HG02870 (cell line): ENCODE measurements around the gene TMEM121.

Source experiments
- ATAC-seq: cut with Tn5 transposase; IDR thresholded peaks from one replicate; pipeline ENCODE4 v1.9.1; 2021; ENCODE audit warnings: mild to moderate bottlenecking, moderate library complexity; ENCODE audit not compliant: unreplicated experiment

The TMEM121 gene

DNA sequence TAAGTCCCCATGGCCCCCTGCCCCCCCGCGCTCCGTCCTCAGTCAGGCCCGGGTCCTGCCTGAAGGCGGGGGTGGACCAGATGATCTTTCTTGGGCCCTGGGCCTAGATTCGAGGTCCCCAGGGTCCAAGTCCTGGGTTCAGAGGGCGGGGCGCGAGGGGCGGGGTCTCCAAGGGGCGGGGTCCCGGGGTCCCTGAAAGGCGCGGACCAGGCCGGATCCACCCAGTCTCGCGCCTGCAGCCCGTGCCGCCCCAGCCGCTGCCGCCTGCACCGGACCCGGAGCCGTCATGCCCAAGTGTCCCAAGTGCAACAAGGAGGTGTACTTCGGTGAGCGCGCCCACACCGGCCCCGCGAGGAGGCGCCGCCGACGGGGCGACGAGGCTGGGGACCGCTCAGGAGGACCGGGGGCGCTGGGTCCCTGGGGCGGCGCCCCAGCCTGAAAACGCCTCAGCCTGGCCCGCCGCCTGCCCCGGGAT, 39.4 kb upstream of the TMEM121 start:
- ATAC-seq = no peak

DNA sequence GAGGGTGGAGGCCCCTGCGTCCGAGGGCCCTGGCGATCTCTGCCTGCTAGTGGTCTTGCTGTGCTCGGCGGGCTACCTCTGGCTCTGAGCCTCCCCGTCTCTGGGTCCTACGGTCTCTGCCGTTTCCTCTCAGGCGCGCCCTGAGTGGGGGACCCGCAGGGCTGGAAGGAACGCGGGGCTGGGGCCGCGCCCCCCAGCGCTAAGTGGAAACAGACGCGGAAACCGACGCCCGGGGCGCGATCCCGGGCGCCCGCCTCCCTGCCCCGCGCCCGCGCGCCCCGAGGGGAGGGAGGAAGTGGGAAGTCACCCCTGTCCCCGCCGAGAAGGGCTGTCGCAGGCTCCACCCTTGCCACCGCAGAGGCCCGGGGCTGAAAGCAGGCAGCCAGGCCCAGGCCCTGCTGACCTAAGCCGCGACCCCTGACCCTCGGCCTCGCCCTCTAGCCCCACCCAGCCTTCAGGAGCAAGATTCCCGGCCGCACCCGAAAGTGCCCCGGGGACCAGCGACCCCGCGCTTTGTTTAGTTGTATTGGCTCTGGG, 38.9 kb upstream of the TMEM121 start:
- no peak for ATAC-seq

DNA sequence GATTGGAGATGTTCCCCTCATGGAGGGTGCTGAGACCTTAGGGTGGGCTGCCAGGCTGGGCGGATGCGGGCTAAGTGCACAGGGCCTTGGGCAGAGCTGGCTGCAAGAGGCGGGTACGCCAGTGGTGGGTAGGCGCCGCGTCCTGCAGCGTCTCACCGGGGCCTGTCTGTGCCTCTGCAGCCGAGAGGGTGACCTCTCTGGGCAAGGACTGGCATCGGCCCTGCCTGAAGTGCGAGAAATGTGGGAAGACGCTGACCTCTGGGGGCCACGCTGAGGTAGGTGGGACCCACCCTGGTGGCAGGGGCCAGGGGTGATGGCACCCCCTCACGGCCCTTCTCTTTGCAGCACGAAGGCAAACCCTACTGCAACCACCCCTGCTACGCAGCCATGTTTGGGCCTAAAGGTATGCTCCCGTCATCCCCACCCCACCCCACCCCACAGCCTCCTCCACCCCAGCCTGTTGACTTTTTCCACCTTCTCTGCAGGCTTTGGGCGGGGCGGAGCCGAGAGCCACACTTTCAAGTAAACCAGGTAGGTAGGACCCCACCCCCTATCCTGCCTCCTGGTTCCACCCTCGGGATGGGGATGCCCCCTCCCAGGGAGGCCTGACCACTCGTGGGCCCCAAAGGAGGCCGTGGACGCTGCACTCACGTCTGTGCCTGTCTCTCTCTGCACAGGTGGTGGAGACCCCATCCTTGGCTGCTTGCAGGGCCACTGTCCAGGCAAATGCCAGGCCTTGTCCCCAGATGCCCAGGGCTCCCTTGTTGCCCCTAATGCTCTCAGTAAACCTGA, 38.2 kb upstream of the TMEM121 start:
- ATAC-seq = no peak

DNA sequence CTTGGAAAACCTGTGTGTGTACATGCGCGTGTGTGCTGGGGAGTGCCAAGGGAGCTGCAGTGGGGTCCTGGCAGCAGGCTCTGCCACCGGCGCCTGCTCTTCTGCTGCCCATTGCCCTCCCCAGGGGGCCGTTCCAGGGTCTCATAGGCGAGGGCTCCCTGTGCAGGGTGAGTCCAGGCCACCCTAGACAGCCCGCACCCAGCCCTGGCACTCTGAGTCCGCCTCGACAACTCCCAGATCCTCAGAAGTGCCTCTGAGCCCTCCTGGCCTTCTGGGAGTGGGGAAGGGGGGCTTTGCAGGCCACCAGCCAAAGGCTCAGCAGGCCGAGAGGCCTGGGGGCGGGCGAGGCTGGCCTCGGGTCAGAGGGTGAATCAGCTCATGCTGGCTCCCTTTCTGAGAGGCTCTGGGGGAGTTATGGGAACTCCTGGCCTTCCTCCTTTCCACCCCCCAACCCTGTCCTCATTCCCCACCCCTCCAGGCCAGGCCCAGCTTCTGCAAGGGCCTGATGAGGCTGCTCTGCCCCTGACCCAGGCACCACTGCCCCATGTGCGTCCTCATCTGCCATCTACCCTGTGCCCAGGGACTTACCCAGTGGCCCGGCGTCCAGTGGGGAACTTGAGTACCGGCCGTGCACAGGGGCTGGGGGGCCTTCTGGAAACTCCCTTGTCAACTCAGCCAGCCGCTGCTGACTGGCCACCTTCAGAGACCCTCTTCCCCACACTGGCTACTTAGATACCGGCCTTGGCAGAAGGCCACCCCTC, 37.4 kb upstream of the TMEM121 start:
- no peak for ATAC-seq

DNA sequence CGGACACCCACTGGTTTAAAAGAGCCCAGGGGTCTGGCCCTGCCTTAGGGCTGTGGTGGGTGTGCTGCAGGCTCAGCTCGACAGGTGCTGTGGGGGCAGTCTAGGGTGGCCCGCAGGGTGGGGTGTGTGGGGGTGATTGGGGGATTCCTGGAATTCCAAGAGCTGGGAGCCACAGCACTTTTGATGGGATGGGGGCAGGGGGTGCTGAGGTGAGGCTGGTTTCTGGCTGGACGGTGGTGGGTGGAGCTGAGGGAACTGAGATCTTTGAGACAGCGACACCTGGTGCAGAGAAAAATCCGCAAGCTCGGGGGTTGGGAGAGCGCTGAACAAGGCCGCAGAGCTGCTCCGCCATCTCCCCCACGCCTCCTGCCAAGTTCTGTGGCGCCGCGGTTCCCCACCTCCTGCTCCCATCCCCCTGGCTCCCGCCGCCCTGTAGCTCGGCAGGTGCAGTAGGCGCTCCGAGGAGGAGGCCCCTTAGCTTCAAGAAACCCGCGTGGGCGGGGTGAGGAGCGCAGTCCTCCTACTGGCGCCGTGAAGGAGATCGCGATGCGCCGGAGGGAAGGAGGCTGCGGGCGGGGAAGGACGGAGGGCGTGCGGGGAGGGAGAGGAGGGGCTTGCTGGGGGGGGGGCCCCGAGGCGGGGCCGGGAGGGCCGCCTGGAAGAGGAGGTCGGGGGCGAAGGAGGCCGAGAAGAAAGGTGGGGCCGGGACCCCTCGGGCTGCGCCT, 36.7 kb upstream of the TMEM121 start:
- ATAC-seq = no peak

DNA sequence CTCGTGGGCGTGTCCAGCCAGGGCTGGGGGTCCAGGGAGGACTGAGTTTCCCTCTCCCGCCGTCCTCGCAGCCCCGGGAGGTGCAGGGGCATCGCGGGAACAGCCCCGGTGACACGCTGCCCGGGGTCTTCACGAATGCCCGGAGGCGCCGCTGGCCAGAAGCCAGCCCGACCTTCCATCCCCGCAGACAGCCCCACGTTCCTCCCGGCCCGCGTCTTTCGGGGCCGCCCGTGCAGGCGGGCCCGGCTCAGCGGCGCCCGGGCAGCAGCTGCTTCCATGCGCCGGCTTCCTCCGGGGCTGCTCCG, 36.2 kb upstream of the TMEM121 start:
- ATAC-seq = no peak

DNA sequence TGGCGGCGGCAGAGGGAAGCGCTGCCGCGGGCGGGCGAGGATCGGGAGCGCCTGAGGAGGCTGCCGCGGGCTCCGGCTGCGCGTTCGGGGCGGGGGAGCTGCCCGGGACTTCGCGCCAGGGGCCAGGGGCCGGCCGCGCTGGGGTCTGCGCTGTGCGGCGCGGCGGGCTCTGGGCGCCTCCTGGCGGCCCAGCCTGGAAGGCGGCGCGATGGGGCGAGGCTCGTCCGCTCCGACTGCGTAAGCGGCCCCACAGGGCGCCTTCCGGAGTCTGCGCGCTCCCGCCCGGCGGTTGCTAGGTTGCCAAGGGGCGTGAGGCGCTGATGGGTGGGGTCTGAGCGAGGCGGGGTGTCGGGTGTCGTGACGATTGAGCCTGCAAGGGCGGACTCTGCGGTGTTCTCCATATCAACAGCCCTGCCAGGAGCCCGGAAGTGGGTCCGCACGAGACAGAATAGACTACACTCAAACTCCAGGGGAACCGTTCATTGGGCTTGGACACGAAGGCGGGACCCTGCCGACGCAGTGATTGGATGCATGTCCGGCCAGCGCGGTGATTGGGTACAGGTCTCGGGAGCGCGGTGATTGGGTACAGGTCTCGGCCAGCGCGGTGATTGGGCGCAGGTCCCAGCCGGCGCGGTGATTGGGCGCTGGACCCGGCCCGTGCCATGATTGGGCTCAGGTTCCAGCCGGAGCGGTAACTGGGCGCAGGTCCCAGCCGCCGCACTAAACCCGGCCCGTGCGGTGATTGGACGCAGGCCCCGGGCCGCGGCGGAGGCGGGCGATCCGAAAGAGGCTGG, 35.6 kb upstream of the TMEM121 start, which contains the start of gene TEDC1:
TEDC1 (plus strand) TSS at position 675 of the 794 bp plus-strand sequence. CDS start 130 bp downstream, outside the sequence.
- ATAC-seq = peak; percentile 74

DNA sequence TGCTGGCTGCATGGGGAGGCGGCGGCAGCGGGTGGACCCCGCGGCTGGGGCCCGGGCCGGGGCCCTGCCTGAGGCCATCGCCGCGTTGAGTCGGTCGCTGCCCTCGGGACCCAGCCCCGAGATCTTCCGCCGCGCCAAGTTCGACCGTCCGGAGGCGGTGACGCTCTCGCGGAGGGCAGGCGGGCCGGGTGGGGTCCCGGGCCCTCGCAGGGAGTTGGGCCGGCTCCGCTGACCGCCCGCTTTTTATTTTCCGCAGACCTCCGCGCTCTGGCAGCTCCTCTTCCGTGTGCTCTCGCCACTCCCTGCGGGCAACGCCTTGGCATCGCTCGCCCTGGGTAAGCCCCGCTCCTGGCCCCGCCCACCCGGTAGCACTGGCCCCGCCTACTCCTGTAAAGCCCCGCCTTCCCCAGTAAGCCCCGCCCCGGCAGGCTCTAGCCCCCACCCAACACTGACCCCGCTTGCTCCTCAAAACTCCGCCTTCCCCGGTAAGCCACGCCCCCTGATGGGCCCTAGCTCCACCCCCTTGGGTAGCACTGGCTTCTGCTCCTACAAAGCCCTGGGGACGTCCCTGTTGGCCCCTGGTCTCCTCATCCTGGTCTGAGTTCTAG, 34.9 kb upstream of the TMEM121 start:
- no peak for ATAC-seq

DNA sequence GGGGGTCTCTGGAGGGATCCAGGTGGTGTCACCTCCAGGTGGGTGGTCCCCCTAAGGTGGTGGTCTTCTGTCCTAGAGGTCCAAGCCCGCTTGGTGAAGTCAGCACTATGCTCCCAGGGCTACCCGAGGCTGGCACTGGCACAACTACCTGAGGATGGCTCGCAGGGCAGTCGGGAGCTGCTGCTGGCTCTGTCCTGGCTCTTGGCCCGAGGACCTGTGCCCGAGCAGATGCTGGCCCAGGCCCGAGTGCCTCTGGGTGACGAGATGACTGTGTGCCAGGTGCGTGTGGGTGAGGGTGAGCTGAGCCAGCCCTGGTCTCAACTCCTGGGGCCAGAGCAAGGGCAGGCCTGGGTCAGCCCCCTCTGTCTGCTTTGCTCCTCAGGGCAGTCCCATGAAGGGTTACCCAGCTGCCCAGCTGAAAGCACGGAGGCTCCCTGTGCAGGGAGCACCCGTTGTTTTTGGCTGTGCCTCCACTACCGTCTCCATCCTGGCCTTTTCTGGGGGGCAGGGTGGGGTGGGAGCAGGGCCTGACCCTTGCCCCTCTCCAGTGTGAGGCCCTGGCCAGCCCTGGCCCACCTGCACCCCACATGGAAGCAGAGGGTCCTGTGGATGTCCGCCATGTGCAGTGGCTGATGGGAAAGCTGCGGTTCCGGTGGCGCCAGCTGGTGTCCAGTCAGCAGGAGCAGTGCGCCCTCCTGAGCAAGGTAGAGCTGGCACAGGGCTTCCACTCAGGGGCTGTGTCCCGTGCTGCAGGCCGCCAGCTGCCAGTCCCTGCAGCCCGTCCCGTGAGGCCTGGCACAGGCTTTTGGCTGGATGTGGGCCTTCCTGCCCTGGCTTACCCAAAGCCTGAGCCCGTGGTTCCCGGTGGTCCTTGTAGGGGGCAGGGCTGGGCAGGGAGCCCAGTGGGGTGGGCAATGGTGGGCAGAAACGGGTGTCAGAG, 34.1 kb upstream of the TMEM121 start:
- ATAC-seq = no peak

DNA sequence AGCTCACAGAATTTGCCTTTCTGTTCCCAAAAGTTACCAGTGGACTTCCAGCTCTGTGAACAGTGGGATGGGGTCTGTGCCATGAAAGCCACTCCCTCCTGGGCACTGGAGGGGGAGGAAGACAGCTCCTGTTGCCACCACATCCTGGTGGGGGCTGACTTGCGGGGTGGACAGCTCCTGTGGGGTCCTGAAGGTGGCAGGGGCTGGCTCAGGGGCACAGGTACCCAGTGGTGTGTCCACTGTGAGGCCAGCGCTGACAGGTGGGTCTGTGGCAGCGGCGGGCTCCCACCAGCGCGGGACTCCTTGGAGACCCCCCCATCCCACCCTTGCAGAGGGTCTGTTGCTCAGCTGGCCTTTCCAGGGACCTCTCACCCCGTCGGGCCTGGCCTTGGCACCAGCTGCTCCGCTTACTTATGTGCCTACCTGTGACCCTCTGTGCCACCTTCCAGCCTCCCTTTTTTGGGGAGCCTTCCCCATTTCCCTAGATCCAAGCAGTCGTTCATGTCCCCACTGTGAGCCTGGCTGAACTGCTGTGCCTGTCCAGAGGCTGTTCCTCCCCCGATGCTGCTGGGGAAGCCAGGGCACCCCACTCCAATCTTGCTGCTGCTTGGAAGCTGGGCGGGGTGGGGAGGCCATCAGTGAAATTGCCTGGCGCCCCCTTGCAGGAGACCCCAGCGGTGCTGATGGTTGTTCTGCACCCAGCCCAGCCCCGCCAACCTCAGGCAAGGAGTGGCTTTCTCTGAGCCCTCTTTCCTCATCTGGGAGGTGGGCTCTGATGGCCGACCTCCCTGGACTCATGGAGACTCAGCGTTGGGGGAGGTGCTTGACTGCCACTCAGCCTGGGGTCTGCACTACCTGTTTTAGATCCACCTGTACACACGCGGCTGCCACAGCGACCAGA, 33.2 kb upstream of the TMEM121 start:
- ATAC-seq = no peak

DNA sequence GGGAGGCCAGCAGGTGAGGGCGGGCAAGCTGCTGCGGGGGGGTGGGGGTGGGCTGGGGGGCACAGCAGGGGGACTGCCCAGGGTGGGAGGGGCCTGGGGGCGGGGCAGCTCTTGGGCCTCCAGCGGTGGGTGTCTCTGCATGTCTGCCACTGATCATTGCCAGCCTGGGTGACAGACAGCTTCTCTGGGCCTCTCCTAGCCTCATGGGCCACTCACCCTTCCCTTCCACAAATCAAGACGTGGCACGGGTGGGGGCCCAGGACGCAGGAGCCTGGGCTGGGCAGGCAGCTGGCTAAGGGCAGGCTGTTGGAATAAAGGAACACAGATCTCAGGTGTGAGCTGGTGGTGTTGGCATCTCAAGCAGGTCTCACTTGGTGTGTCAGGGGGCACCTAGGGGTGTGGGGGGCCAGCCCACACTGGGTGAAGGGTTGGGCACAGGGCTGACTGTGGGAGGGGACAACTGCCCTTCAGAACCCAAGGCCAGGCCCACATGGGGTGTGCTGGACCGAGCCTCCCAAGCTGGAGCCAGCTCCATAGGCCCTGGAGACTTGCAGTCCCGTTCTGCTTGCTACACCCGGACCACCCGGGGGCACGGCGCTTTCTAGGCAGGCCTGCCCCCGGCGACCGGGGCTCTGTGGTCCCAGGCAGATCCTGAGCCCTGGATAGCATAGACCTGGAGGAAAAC, 32.3 kb upstream of the TMEM121 start:
- ATAC-seq = no peak

DNA sequence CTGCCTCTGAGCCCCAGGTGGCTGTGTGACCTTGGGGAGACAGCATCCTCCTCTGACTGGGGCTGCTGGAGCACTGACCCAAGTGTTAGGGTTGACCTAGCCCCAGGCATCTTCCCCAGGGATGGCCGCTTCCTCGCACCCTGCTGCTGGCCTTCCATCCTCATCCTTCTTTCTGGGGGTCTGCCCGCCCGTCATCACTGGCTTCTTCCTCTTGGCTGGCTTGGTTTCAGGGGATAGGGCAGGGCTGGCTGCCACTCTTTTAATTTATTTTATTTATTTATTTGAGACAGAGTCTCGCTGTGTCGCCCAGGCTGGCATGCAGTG, 31.8 kb upstream of the TMEM121 start:
- no peak for ATAC-seq

DNA sequence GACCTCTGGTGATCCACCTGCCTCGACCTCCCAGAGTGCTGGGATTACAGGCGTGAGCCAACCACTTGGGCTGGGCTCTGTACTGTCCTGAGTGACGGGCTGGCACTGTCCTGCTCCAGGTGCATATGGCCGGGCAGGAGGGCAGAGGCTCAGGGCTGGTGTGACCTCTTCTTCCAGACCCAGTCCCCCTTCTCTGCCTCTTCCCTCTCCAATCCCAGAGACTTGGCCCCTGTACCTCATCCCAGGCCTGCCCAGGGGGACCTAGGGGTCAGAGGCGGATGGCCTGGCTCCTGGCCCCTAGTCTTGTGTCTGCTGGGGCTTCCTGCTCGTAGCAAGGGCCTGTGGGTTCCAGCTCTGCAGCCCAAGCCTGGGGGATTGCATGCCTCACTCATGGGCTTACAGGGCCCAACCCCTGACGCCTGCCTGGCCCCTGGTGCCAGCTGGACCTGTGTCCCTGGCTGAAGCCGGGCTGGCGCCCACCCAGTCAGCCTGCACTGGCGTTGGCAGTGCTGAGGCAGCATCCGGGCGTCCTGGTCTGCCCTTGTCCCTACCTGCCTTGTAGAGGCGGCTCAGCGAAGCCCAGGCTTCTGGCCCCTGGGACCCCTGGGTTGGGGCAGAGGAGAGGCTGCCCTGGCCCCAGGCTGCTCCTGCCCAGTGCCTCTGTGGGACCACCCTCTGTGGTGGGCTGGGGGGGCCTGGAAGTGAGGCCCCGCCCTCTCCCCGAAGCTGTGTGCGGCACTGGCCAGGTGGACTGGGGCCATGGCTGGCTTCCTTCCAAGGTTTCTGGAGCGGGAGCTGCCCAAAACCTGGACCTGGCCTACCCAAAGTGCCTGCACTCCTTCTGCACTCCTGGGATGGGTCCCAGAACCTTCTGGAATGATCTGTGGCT, 31.0 kb upstream of the TMEM121 start:
- ATAC-seq = no peak

DNA sequence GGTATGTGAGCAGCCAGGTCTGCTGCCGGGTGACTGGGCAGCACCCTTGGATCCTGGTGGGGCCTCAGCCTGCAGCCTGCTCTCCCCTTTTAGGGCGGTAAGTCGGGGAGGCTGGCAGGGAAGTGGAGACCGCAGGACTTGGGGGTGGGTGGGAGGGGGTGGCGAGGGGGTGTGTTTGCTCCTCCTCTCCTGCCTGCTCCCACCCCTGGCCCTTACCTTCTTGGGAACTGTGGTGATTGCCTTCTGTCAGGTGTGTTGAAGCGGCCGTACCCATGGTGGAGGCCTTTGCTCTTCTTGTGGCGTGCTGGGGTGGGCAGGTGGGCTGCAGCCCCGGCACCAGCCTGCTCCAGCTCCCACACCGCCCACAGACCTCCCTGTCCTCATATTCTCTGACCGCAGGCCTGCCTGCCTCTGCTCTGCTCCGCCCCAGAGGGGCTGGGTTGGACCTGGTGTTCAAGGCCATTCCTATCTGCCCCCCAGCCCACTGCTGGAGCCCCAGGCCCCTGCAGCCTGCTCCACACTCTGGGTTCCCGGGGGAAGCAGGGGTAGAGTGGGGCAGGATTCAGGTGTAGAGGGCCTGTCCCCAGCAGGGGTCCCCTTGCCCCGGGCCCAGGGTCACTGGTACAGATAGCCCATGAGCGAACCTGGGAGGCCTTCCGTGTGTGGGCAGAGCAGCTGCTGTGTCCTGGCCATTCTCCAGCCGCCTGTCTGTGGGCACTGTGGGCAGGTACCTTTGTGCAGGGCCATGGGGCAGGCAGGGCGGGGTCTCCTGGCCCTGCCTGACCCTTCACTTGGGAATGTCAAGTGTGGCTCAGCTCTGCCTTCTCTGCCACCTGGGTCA, 30.2 kb upstream of the TMEM121 start:
- ATAC-seq = no peak

DNA sequence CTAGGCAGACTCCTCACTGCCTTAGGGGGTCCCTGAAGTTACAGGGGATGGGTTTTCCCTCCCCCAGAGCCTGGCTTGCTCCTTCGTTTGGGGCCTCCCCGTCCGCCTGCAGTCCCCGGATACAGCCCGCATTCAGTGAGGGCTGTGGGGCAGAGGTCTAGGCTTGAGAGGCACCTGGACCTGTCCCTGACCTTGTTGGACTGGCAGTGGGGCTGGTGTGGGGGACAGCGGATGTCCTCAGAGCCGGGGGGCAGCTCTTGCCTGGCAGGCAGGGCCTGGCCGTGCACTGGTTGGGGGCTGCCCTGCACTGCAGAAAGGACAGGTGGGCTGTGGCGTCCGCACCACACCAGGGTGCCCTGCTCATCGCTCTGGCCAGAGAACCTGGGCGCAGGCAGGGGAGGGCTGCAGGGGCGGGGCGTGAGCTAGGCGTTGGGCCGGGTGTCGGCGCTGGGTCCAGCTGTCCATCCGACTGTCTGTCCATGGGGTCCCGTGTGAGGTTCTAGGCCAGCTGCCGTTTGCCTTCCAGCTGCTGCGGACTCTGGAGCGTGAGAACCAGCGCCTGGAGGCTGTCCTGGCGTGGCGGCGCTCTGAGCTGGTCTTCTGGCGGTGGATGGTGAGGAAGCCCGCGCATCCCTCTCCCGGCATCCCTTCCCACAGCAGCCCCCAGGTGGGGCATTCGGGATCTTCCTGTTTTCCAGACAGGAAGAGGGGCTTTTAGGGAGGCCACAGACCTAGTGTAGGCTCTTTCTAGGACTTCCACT, 29.4 kb upstream of the TMEM121 start:
- ATAC-seq = no peak
